ENCODE measurements around the gene PCDHGC4.

The PCDHGC4 gene

GRCh38 chr5:141533897-141534296 is 49.1 kb downstream of the PCDHGC4 start:
- H3K27ac ChIP-seq = no peak overlapping the region
- TF ChIP-seq ZFX (IDR thresholded peaks at IDR 0.05) (no peak), CTCF (conservative IDR thresholded peaks at IDR 0.05) (no peak)

- TF ChIP-seq ZFX (IDR thresholded peaks at IDR 0.05) = no peak
- no peak for TF ChIP-seq CTCF (conservative IDR thresholded peaks at IDR 0.05)
- H3K27ac ChIP-seq = no peak overlapping the region
These were observed 49.8 kb downstream of the PCDHGC4 start for GRCh38 chr5:141534492-141535213.
